Loucy (cell line): Measurements from ENCODE around the gene TRIM22.

Experiments
- H2AFZ ChIP-seq: fragments of 200-600 bp; sonication (generic); 2 replicates; pipeline ENCODE4 v1.6.0; 2016; ENCODE audit warnings: antibody characterized with exemption, mild to moderate bottlenecking, low read length, moderate library complexity
- H3F3A ChIP-seq: fragments of 200-600 bp; 2 replicates; pipeline ENCODE4 v1.6.0; 2016; ENCODE audit warnings: antibody characterized with exemption, low read depth, mild to moderate bottlenecking
- H3K27me3 ChIP-seq: fragments of 200-600 bp; sonication (generic); 2 replicates; pipeline ENCODE4 v1.6.1; 2014; ENCODE audit warnings: low read length, mild to moderate bottlenecking; ENCODE audit not compliant: insufficient read depth, poor library complexity, severe bottlenecking
- H3K36me3 ChIP-seq: fragments of 200-600 bp; sonication (generic); 2 replicates; pipeline ENCODE4 v1.6.1; 2016; ENCODE audit warnings: low read length; ENCODE audit not compliant: insufficient read depth
- H3K4me1 ChIP-seq: fragments of 200-600 bp; sonication (generic); 2 replicates; pipeline ENCODE4 v1.5.1; 2014; ENCODE audit warnings: low read length, mild to moderate bottlenecking; ENCODE audit not compliant: insufficient read depth, poor library complexity, severe bottlenecking
- H3K4me2 ChIP-seq: fragments of 200-600 bp; sonication (generic); 2 replicates; pipeline ENCODE4 v1.6.0; 2014; ENCODE audit warnings: antibody characterized with exemption, low read length, low read depth, mild to moderate bottlenecking; ENCODE audit not compliant: poor library complexity, severe bottlenecking
- H3K4me3 ChIP-seq: fragments of 200-600 bp; sonication (generic); 2 replicates; pipeline ENCODE4 v1.5.1; 2014; ENCODE audit warnings: low read length, mild to moderate bottlenecking, mixed read lengths; ENCODE audit not compliant: poor library complexity, severe bottlenecking
- H3K79me2 ChIP-seq: fragments of 200-600 bp; sonication (generic); 2 replicates; pipeline ENCODE4 v1.6.1; 2014; ENCODE audit warnings: low read length; ENCODE audit not compliant: insufficient read depth
- H3K9ac ChIP-seq: fragments of 200-600 bp; sonication (generic); 2 replicates; pipeline ENCODE4 v1.6.0; 2014; ENCODE audit warnings: mild to moderate bottlenecking, low read depth, low read length, moderate library complexity; ENCODE audit not compliant: poor library complexity, severe bottlenecking
- H3K9me2 ChIP-seq: fragments of 200-600 bp; sonication (generic); replicated peaks from 2 replicates; pipeline ENCODE4 v1.6.1; 2016; ENCODE audit warnings: low read depth, low read length, mixed read lengths
- H3K9me3 ChIP-seq: fragments of 200-600 bp; sonication (generic); 2 replicates; pipeline ENCODE4 v1.6.1; 2014; ENCODE audit warnings: mild to moderate bottlenecking, antibody characterized with exemption, low read length, low read depth; ENCODE audit not compliant: insufficient read depth
- H4K20me1 ChIP-seq: fragments of 200-600 bp; sonication (generic); 2 replicates; pipeline ENCODE4 v1.6.0; 2014; ENCODE audit warnings: antibody characterized with exemption, low read length, mild to moderate bottlenecking; ENCODE audit not compliant: insufficient read depth, poor library complexity, severe bottlenecking
- EZH2phosphoT487 ChIP-seq: fragments of 200-600 bp; IDR thresholded peaks from 2 replicates; pipeline ENCODE4 v1.6.1; 2018; ENCODE audit warnings: antibody characterized with exemption, mild to moderate bottlenecking, moderate library complexity, borderline replicate concordance
- TF ChIP-seq, protein P1 (sequence below): fragments of 200-600 bp; sonication (generic); conservative IDR thresholded peaks from 2 replicates; pipeline ENCODE4 v1.5.1; 2014; ENCODE audit warnings: mild to moderate bottlenecking, antibody characterized with exemption, low read length

Gene TRIM22, protein sequence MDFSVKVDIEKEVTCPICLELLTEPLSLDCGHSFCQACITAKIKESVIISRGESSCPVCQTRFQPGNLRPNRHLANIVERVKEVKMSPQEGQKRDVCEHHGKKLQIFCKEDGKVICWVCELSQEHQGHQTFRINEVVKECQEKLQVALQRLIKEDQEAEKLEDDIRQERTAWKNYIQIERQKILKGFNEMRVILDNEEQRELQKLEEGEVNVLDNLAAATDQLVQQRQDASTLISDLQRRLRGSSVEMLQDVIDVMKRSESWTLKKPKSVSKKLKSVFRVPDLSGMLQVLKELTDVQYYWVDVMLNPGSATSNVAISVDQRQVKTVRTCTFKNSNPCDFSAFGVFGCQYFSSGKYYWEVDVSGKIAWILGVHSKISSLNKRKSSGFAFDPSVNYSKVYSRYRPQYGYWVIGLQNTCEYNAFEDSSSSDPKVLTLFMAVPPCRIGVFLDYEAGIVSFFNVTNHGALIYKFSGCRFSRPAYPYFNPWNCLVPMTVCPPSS

DNA sequence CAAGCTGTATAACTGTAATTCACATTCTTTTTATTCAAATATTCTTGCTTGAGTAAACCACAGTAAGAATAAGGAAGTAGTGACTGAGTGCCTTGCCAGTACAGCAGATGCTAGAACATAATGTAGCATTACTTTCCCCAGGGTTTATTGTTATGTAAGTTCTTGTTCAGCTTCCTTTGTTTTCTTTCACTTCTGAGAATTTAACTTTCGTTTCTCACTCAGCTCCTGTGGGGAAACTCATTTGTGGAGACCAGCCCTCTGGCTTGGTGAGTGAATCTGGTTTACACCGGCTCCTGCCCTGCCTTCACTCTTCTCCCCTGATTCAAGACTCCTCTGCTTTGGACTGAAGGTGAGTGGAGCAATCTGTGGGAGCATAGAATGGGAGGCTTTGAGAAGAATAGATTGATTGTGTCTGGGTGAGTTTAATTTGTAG lies at the start of gene TRIM22:
TRIM22 (plus strand) TSS at position 240 of the 433 bp plus-strand sequence. CDS start 6,443 bp downstream, outside the sequence.
- TF ChIP-seq, protein P1, sequence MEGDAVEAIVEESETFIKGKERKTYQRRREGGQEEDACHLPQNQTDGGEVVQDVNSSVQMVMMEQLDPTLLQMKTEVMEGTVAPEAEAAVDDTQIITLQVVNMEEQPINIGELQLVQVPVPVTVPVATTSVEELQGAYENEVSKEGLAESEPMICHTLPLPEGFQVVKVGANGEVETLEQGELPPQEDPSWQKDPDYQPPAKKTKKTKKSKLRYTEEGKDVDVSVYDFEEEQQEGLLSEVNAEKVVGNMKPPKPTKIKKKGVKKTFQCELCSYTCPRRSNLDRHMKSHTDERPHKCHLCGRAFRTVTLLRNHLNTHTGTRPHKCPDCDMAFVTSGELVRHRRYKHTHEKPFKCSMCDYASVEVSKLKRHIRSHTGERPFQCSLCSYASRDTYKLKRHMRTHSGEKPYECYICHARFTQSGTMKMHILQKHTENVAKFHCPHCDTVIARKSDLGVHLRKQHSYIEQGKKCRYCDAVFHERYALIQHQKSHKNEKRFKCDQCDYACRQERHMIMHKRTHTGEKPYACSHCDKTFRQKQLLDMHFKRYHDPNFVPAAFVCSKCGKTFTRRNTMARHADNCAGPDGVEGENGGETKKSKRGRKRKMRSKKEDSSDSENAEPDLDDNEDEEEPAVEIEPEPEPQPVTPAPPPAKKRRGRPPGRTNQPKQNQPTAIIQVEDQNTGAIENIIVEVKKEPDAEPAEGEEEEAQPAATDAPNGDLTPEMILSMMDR: no peak
- H3K27me3 ChIP-seq: no peaks in the 10 kb centered on the region
- H3K79me2 ChIP-seq: no peaks in the 10 kb centered on the region
- H2AFZ ChIP-seq: peak within 1 kb of the TSS; percentile 44
- no peaks in the 10 kb centered on the region for H3F3A ChIP-seq
- H3K9me2 ChIP-seq: no peaks in the 10 kb centered on the region
- no peaks in the 10 kb centered on the region for H3K36me3 ChIP-seq
- no peaks in the 10 kb centered on the region for H4K20me1 ChIP-seq
- peak within 1 kb of the TSS; percentile 72 for H3K4me3 ChIP-seq
- H3K9ac ChIP-seq: peak within 1 kb of the TSS; percentile 82
- H3K4me2 ChIP-seq: peak within 1 kb of the TSS; percentile 79
- H3K4me1 ChIP-seq: peaks cover 22% of the 10 kb centered on the region
- H3K9me3 ChIP-seq: no peaks in the 10 kb centered on the region

DNA sequence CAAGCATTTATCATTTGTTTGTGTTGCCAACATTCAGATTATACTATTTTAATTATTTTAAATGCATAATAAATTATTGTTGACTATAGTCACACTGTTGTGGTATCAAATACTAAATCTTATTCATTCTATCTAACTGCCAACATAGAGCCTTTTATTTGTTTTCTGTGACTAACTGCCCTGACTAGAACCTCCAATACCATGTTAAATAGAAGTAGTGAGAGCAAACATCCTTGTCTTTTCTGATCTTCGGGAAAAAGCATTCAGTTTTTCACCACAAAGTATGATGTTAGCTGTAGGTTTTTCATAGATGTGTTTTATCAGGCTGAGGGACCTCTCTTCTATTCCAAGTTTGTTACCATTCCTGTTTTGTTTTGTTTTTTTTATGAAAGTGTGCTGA lies 49.6 kb upstream of the TRIM22 start:
- no peak for TF ChIP-seq EZH2phosphoT487
- TF ChIP-seq, protein P1: no peak
- Histone ChIP-seq H4K20me1 (no peaks in the 10 kb centered on the region), H3K4me1 (no peaks in the 10 kb centered on the region), H3K4me2 (no peak overlapping the region), H3K36me3 (no peaks in the 10 kb centered on the region), H3K9me3 (no peaks in the 10 kb centered on the region), H3F3A (no peaks in the 10 kb centered on the region), H3K27me3 (no peaks in the 10 kb centered on the region), H3K79me2 (no peaks in the 10 kb centered on the region), H3K4me3 (no peak overlapping the region), H3K9me2 (no peaks in the 10 kb centered on the region), H3K9ac (no peak overlapping the region), H2AFZ (no peak overlapping the region)

DNA sequence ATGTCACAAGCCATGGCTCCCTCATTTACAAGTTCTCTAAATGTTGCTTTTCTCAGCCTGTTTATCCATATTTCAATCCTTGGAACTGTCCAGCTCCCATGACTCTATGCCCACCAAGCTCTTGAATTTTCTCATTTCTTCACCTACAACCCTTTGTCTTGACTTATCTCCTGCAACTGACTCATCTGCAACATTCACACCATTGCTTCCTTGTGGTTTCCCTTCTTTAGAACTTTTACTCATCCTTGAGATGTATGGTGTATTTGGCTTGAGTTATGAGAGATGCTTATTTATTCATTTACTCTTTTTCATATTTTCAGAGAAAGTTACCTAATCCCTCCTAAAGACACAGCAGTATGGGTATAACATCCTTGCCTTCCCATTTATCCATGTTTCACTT lies 46.0 kb upstream of the TRIM22 start:
- Histone ChIP-seq H3K36me3 (no peaks in the 10 kb centered on the region), H2AFZ (no peak overlapping the region), H3K9me3 (no peaks in the 10 kb centered on the region), H3K79me2 (no peaks in the 10 kb centered on the region), H3F3A (no peaks in the 10 kb centered on the region), H4K20me1 (no peaks in the 10 kb centered on the region), H3K27me3 (no peaks in the 10 kb centered on the region), H3K4me1 (no peaks in the 10 kb centered on the region), H3K9me2 (no peaks in the 10 kb centered on the region), H3K9ac (no peak overlapping the region), H3K4me3 (no peak overlapping the region), H3K4me2 (no peak overlapping the region)
- no peak for TF ChIP-seq EZH2phosphoT487
- TF ChIP-seq, protein P1: no peak
